Stomach (tissue), 19 donors: ENCODE data around the gene SCN7A. TPM values are rescaled to one million over a fixed set of nuclear protein-coding genes. Genes with fewer than 3 reads are reported as not detected.

ENCODE experiments used
- DNase-seq, 2 donors: peaks; one replicate each; pipeline versions ENCODE4 v3.0.0 to v3.0.0-alpha.2; 2013 to 2019
- H3K27ac ChIP-seq, 5 donors: fragments of 200-600 bp in 4 of 5; sonication (generic) in 4 of 5; one replicate each; pipeline ENCODE4 v1.5.1; 2013 to 2019; ENCODE audit warnings: mild to moderate bottlenecking in 1 of 5, moderate library complexity in 1 of 5
- H3K27me3 ChIP-seq, 3 donors: fragments of 200-600 bp; sonication (generic); one replicate each; pipeline ENCODE4 v1.5.1; 2017 to 2019; ENCODE audit warnings: mixed run types in 1 of 3
- H3K36me3 ChIP-seq, 4 donors: fragments of 200-600 bp; sonication (generic); 1 replicate in 3 of 4; 2 replicates in 1 of 4; pipeline ENCODE4 v1.5.1; 2016 to 2019
- H3K4me1 ChIP-seq, 4 donors: fragments of 200-600 bp; sonication (generic); one replicate each; pipeline ENCODE4 v1.5.1; 2016 to 2019
- H3K4me3 ChIP-seq, 4 donors: fragments of 200-600 bp; sonication (generic) in 3 of 4; one replicate each; pipeline ENCODE4 v1.5.1; 2016 to 2019; ENCODE audit warnings: mild to moderate bottlenecking in 1 of 4
- H3K9me3 ChIP-seq, 4 donors: fragments of 200-600 bp; sonication (generic); one replicate each; pipeline ENCODE4 v1.5.1; 2016 to 2019
- CTCF ChIP-seq, 7 experiments: fragments of 450-650 bp in 4 of 7; fragments of 200-600 bp in 3 of 7; sonication (generic) in 3 of 7; IDR thresholded peaks; one replicate each; pipeline ENCODE4 v1.5.1; 2016 to 2019; ENCODE audit warnings: antibody characterized with exemption in 7 of 7, control low read depth in 2 of 7, mild to moderate bottlenecking in 1 of 7
- EP300 ChIP-seq: sonication (generic); formaldehyde crosslinking; IDR thresholded peaks from one replicate; pipeline ENCODE4 v1.6.1; 2017; ENCODE audit warnings: antibody characterized with exemption
- POLR2A ChIP-seq, 4 donors: fragments of 450-650 bp; IDR thresholded peaks; one replicate each; pipeline ENCODE4 v1.6.1; 2016; ENCODE audit warnings: antibody characterized with exemption in 4 of 4, control low read depth in 2 of 4, mild to moderate bottlenecking in 1 of 4, moderate library complexity in 1 of 4
- POLR2AphosphoS5 ChIP-seq, 3 donors: sonication (generic); formaldehyde crosslinking; IDR thresholded peaks; one replicate each; pipeline ENCODE4 v1.6.1; 2016; ENCODE audit warnings: antibody characterized with exemption in 3 of 3
- WGBS, 5 donors: extraction: QIAGEN DNeasy Blood & Tissue Kit in 3 of 5; methylation state at CpG; one replicate each; pipeline versions ENCODE4 v1.1.5 to v1.1.7; 2013 to 2018; 5-methylcytosine and 5-hydroxymethylcytosine counted together
- intact Hi-C: fragments of 100-400 bp; cut with DNase I; formaldehyde crosslinking; loops from one replicate; pipeline ENCODE4 v1.15.1; 2023; ENCODE audit warnings: low total_unique reads
- long read RNA-seq, 10 donors: transcript quantifications; one replicate each; lab custom pipeline, GENCODE V29; 2026
- polyA plus RNA-seq, 3 donors: library from polyadenylated mRNA; stranded (reverse); fragments of 200-250 nt; gene quantifications; one replicate each; pipeline ENCODE4 v1.2.3, GENCODE V29; 2013
- total RNA-seq, 5 donors: library from RNA; depleted of rRNA; stranded (reverse); fragments of >200 nt; gene quantifications; one replicate each; pipeline versions ENCODE4 v1.1.0 to v1.2.3, GENCODE V29; 2014 to 2016
- donor health status: healthy with polysubstance abuse.
- donor health status: Bipolar disorder and iron deficiency.
- donor health status: healthy.

Gene SCN7A
- total RNA-seq (100 to 1,000 TPM in 1 of 5 donors, 10 to 100 TPM in 3, 1 to 10 TPM in 1; 6.7 to 148 (median 30.4) TPM), polyA plus RNA-seq (1 to 10 TPM in 1 of 3 donors, under 1 TPM in 2; 0.19 to 3.2 (median 0.76) TPM)
- long read RNA-seq, donor 1: 0 reads
- long read RNA-seq, donor 2: 0 reads
- long read RNA-seq, donor 3: 0 reads
- long read RNA-seq, donor 4: 0 reads
- long read RNA-seq, donor 5: 0 reads
- long read RNA-seq, donor 6: 0 reads
- long read RNA-seq, donor 7, full-length matches to known transcripts: 1 of 1 reads
- long read RNA-seq, donor 7, partial matches to known transcripts: 0 of 1 reads
- long read RNA-seq, donor 7, other reads (novel, unspliced or antisense): 0 of 1 reads
- long read RNA-seq, donor 8: 0 reads
- long read RNA-seq, donor 9: 0 reads
- long read RNA-seq, donor 10, full-length matches to known transcripts: 1 of 1 reads
- long read RNA-seq, donor 10, partial matches to known transcripts: 0 of 1 reads
- long read RNA-seq, donor 10, other reads (novel, unspliced or antisense): 0 of 1 reads

- H3K36me3 ChIP-seq: no peaks in the 10 kb centered on the region
- no peaks in the 10 kb centered on the region for H3K9me3 ChIP-seq
- WGBS, 5 donors: 6 to 15% (median 9%) methylated on average over 16 of the region's 16 CpGs
- DNase-seq: peak in 1 of 2 donors; percentile 93
- H3K27ac ChIP-seq: peak within 1 kb of the TSS in 1 of 5 donors; percentile 52
- peak in 1 of 3 donors; percentile 20 for TF ChIP-seq POLR2AphosphoS5 (IDR thresholded peaks at IDR 0.05)
- TF ChIP-seq CTCF (IDR thresholded peaks at IDR 0.05): no peak
- H3K27me3 ChIP-seq: peaks cover 0 to 8% (median 4%) of the 10 kb centered on the region in 3 donors
- peaks cover 0 to 6% (median 0%) of the 10 kb centered on the region in 4 donors for H3K4me1 ChIP-seq
- intact Hi-C loops: no loop called here
- H3K4me3 ChIP-seq: peak within 1 kb of the TSS; percentile 19 to 35 (median 32)
Observed at GRCh38 chr2:166494140-166494624, at the start of gene SCN7A. Gene SCN7A (minus strand): TSS chr2:166494249. CDS start chr2:166477696, 16,553 bp downstream.

- Histone ChIP-seq H3K27me3 (no peaks in the 10 kb centered on the region), H3K4me3 (no peak overlapping the region), H3K9me3 (no peaks in the 10 kb centered on the region), H3K27ac (no peak overlapping the region), H3K36me3 (no peaks in the 10 kb centered on the region), H3K4me1 (peaks cover 0 to 8% (median 5%) of the 10 kb centered on the region in 4 donors)
- intact Hi-C loops: no loop called here
- peak in 1 of 2 donors; percentile 85 for DNase-seq
- no peak for TF ChIP-seq EP300
- TF ChIP-seq CTCF (IDR thresholded peaks at IDR 0.05): peak in 5 of 7 experiments; percentile 57 to 79 (median 62)
- no peak for TF ChIP-seq POLR2AphosphoS5 (IDR thresholded peaks at IDR 0.05)
- TF ChIP-seq POLR2A (IDR thresholded peaks at IDR 0.05): no peak
- WGBS, 5 donors: 26 to 30% (median 29%) methylated on average over 9 of the region's 9 CpGs
Observed at GRCh38 chr2:166539340-166540162, 45.5 kb upstream of the SCN7A start.

- DNase-seq: no peak
- no peaks in the 10 kb centered on the region for H3K36me3 ChIP-seq
- intact Hi-C loops: no loop called here
- no peaks in the 10 kb centered on the region for H3K9me3 ChIP-seq
- H3K4me1 ChIP-seq: peaks cover 0 to 8% (median 5%) of the 10 kb centered on the region in 4 donors
- H3K27me3 ChIP-seq: no peaks in the 10 kb centered on the region
- H3K4me3 ChIP-seq: no peak overlapping the region
- 80 to 91% (median 88%) methylated on average over 2 of the region's 2 CpGs for WGBS, 5 donors
- no peak for TF ChIP-seq POLR2A (IDR thresholded peaks at IDR 0.05)
- no peak for TF ChIP-seq POLR2AphosphoS5 (IDR thresholded peaks at IDR 0.05)
- no peak for TF ChIP-seq CTCF (IDR thresholded peaks at IDR 0.05)
- TF ChIP-seq EP300: no peak
- no peak overlapping the region for H3K27ac ChIP-seq
Observed at GRCh38 chr2:166536111-166536510, 42.1 kb upstream of the SCN7A start.

GRCh38 chr2:166521155-166521554, 27.1 kb upstream of the SCN7A start:
- Histone ChIP-seq H3K4me3 (no peak overlapping the region), H3K27ac (no peak overlapping the region), H3K9me3 (no peaks in the 10 kb centered on the region), H3K27me3 (no peaks in the 10 kb centered on the region), H3K36me3 (no peaks in the 10 kb centered on the region), H3K4me1 (peaks cover 0 to 7% (median 0%) of the 10 kb centered on the region in 4 donors)
- DNase-seq: peak in 1 of 2 donors; percentile 20
- WGBS, 5 donors: 20 to 36% (median 28%) methylated on average over 3 of the region's 3 CpGs
- no peak for TF ChIP-seq CTCF (IDR thresholded peaks at IDR 0.05)
- no peak for TF ChIP-seq EP300
- TF ChIP-seq POLR2AphosphoS5 (IDR thresholded peaks at IDR 0.05): no peak
- TF ChIP-seq POLR2A (IDR thresholded peaks at IDR 0.05): no peak
- intact Hi-C loops: no loop called here
